Heart left ventricle (tissue), 16 donors: ENCODE results near the gene PLCB4. TPM values are rescaled to one million over a fixed set of nuclear protein-coding genes. Genes with fewer than 3 reads are reported as not detected.

Experiments used
- ATAC-seq, 4 donors: fragments of 200-7000 bp; cut with Tn5 transposase; one replicate each; pipeline ENCODE4 v1.9.1; 2020 to 2022; ENCODE audit warnings: moderate library complexity in 4 of 4, mild to moderate bottlenecking in 3 of 4, moderate number of reproducible peaks in 1 of 4
- DNase-seq, 5 donors: peaks; one replicate each; pipeline ENCODE4 v3.0.0-alpha.2; 2020
- H3K27ac ChIP-seq, 12 donors: fragments of 200-600 bp; sonication (generic) in 4 of 12; one replicate each; pipeline versions ENCODE4 v1.5.0 to v1.8.0; 2016 to 2022; ENCODE audit warnings: mild to moderate bottlenecking in 2 of 12
- H3K27me3 ChIP-seq, 9 donors: fragments of 200-600 bp; sonication (generic) in 2 of 9; one replicate each; pipeline versions ENCODE4 v1.5.1 to v1.8.0; 2016 to 2022; ENCODE audit warnings: mild to moderate bottlenecking in 3 of 9
- H3K36me3 ChIP-seq, 9 donors: fragments of 200-600 bp; sonication (generic) in 2 of 9; one replicate each; pipeline versions ENCODE4 v1.5.0 to v1.8.0; 2018 to 2022; ENCODE audit warnings: mild to moderate bottlenecking in 2 of 9
- H3K4me1 ChIP-seq, 12 donors: fragments of 200-600 bp; sonication (generic) in 4 of 12; one replicate each; pipeline versions ENCODE4 v1.5.0 to v1.8.0; 2016 to 2022; ENCODE audit warnings: mild to moderate bottlenecking in 3 of 12
- H3K4me3 ChIP-seq, 12 donors: fragments of 200-600 bp; sonication (generic) in 4 of 12; one replicate each; pipeline versions ENCODE4 v1.5.0 to v1.8.0; 2017 to 2022; ENCODE audit warnings: mild to moderate bottlenecking in 9 of 12, moderate library complexity in 4 of 12
- H3K9me3 ChIP-seq, 12 donors: fragments of 200-600 bp; sonication (generic) in 4 of 12; one replicate each; pipeline versions ENCODE4 v1.5.0 to v1.8.0; 2016 to 2022; ENCODE audit warnings: mild to moderate bottlenecking in 1 of 12
- POLR2A ChIP-seq, 2 donors: fragments of 450-650 bp; IDR thresholded peaks; one replicate each; pipeline ENCODE4 v1.6.1; 2017; ENCODE audit warnings: antibody characterized with exemption in 2 of 2, mild to moderate bottlenecking in 2 of 2, moderate library complexity in 2 of 2
- WGBS, 4 donors: extraction: QIAGEN DNeasy Blood & Tissue Kit in 2 of 4; methylation state at CpG; one replicate each; pipeline versions ENCODE4 v1.1.5 to v1.1.7; 2013 to 2018; 5-methylcytosine and 5-hydroxymethylcytosine counted together
- intact Hi-C, 10 donors: fragments of 100-400 bp; cut with DNase I; formaldehyde crosslinking; loops; one replicate each; pipeline versions ENCODE4 v1.11.1 to v1.14.2; 2022
- polyA plus RNA-seq, 2 donors: library from polyadenylated mRNA; stranded (reverse); fragments of 200-250 nt; gene quantifications; one replicate each; pipeline ENCODE4 v1.2.3, GENCODE V29; 2013
- total RNA-seq, 9 donors: library from RNA; depleted of rRNA in 2 of 9; stranded (reverse); fragments of >200 nt in 2 of 9; fragmentation: NEBNext Ultra II Directional in 3 of 9; extraction: Animal tissue kit (Norgen Biotek cat#: 25700) in 3 of 9; gene quantifications; one replicate each; pipeline versions ENCODE4 v1.1.0 to v1.2.4, GENCODE V29; 2016 to 2023
- TF ChIP-seq, protein P1 (sequence below), 12 donors: fragments of 200-600 bp; sonication (generic) in 4 of 12; IDR thresholded peaks; one replicate each; pipeline versions ENCODE4 v1.5.0 to v1.8.0; 2018 to 2022; ENCODE audit warnings: antibody characterized with exemption in 12 of 12, mild to moderate bottlenecking in 5 of 12
- donor health status: ischemic (EF 13 %, LVEDD 7.1; RV severe dilation, severe dysfunction).
- donor health status: healthy with polysubstance abuse.
- donor health status: DM: no; HTN: yes; CAD: no.
- donor health status: DM: no; HTN: no; CAD: no.
- donor health status: ischemic (EF 25% LVEDD 6.9; RV normal size, moderate dysfunction).
- donor health status: ischemic (EF 25% LVEDD 5.7; RV mildly dilated, moderate dysfunction).
- donor health status: healthy.
- donor health status: DM: yes; HTN: yes; CAD: no.
- donor health status: ischemic (EF 35%, LVEDD 5.7; RV mildly dilated, moderate dysfunction).
- donor health status: nonischemic (EF 11% LVEDD 7.7; RV severe dilation, severe dysfunction).
- donor health status: DM: yes; HTN: yes; CAD: no.
- donor health status: PGD.
- donor health status: ischemic (EF 29% LVEDD 5.4; RV normal size, mild dysfunction).
- donor health status: nonischemic (EF 23%, LVEDD 6.1; RV moderate dilation, normal function).

Gene PLCB4
- total and polyA plus RNA-seq, 11 donors, result 8.4 to 31.8 (median 18.5) TPM

DNA sequence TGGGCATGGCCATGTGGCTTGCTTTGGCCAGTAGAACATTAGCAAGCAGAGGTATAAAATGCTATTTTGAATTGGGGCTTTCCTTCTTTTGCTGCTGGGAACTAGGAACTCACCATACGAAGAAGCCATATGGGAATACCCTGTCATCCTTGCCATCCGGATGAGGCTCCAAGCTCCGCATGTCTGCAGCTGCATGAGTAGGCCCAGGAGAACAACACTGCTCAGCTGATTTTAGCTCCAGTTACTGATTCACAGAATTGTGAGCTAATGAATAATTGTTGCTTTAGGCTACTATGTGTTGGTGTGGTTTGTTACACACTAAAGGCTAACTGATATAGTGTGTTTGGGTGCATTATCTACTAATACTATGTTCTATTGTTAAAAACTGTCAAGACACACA, 2.7 kb upstream of the PLCB4 start:
- peak overlapping the region in 3 of 12 donors; percentile 92 to 98 (median 97) for H3K27ac ChIP-seq

DNA sequence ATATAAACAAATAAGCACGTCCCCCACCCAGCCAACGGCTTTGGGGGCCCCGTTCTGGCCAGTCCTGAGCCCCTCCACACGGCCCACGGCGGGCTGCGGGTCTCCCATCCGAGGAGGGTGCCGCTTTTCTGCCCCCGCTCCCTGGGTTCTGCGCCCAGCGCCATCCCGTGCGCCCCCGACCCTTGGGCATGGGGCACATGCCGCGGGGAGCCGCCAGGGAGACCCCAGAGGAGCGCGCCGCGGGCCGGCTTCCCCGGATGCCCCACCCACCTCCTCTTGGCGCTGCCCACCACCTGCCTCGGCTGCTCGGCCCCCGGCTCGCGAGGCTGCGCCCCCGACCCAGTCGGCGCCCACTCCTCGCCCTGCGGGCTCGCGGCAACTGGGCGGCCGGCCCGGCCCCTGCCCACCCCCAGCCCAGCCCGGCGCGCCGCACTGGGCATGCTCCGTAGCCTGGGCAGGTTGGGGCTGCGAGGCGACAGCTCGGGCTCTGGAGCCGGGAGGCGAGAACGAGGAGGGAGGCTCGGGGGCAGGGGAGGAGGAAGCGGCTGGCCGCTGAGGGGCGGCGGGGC, 570 bp upstream of the PLCB4 start:
- Histone ChIP-seq H3K4me1 (peaks cover 0 to 45% (median 30%) of the 10 kb centered on the region in 12 donors), H3K36me3 (no peaks in the 10 kb centered on the region), H3K9me3 (no peaks in the 10 kb centered on the region), H3K4me3 (peak overlapping the region; percentile 68 to 95 (median 90)), H3K27ac (peak overlapping the region; percentile 68 to 98 (median 94)), H3K27me3 (peaks cover 0 to 22% (median 0%) of the 10 kb centered on the region in 9 donors)
- WGBS, 4 donors, result 0 to 1% (median 1%) methylated on average over 16 to 57 of the region's 57 CpGs
- DNase-seq (peak; percentile 66 to 84 (median 78)), ATAC-seq (peak; percentile 52 to 86 (median 70))
- TF ChIP-seq, protein P1, sequence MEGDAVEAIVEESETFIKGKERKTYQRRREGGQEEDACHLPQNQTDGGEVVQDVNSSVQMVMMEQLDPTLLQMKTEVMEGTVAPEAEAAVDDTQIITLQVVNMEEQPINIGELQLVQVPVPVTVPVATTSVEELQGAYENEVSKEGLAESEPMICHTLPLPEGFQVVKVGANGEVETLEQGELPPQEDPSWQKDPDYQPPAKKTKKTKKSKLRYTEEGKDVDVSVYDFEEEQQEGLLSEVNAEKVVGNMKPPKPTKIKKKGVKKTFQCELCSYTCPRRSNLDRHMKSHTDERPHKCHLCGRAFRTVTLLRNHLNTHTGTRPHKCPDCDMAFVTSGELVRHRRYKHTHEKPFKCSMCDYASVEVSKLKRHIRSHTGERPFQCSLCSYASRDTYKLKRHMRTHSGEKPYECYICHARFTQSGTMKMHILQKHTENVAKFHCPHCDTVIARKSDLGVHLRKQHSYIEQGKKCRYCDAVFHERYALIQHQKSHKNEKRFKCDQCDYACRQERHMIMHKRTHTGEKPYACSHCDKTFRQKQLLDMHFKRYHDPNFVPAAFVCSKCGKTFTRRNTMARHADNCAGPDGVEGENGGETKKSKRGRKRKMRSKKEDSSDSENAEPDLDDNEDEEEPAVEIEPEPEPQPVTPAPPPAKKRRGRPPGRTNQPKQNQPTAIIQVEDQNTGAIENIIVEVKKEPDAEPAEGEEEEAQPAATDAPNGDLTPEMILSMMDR (IDR thresholded peaks at IDR 0.05), result no peak
- peak in 1 of 2 donors; percentile 21 for TF ChIP-seq POLR2A (IDR thresholded peaks at IDR 0.05)
- intact Hi-C loops, result loop anchor here in 9 of 10 donors (5.0 to 10.0 kb wide), 9 partner anchors 64 to 289 kb away; no protein-coding TSS in a partner anchor

More for the DNA sequence above, 2.7 kb upstream of the PLCB4 start:
- TF ChIP-seq, protein P1 (IDR thresholded peaks at IDR 0.05), result no peak
- no peak for TF ChIP-seq POLR2A (IDR thresholded peaks at IDR 0.05)
- Histone ChIP-seq H3K9me3 (no peaks in the 10 kb centered on the region), H3K36me3 (no peaks in the 10 kb centered on the region), H3K4me3 (no peak overlapping the region), H3K27me3 (peaks cover 0 to 22% (median 0%) of the 10 kb centered on the region in 9 donors), H3K4me1 (peaks cover 0 to 25% (median 9%) of the 10 kb centered on the region in 12 donors)
- 65 to 81% (median 79%) methylated on average over 3 of the region's 3 CpGs for WGBS, 4 donors
- intact Hi-C loops, result loop anchor here (2.0 to 10.0 kb wide), 11 partner anchors 61 to 291 kb away; no protein-coding TSS in a partner anchor
- ATAC-seq (no peak), DNase-seq (peak in 1 of 5 donors; percentile 37)

DNA sequence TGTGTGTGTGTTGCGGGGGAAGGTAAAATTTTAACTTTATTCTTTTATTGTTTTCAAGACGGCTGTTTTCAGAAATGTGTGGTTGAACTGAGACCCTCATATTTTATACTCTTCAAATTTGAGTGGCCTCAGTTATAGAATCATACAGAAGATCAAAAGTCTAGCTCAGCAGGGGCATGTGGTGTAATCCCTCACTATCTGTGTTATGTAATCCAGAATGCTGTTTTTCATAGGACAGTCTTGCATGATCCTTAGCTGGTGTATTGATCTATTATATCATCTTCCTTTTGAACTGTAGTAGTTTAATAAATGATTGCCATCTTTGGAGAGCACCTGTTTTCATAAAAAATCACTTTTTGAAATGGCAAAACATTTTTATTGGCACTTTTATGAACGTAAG, 1.4 kb downstream of the PLCB4 start:
- peak overlapping the region in 6 of 12 donors; percentile 8 to 98 (median 94) for H3K27ac ChIP-seq
- ATAC-seq (no peak), DNase-seq (no peak)
- intact Hi-C loops, result loop anchor here in 9 of 10 donors (5.0 to 10.0 kb wide), 7 partner anchors 42 to 284 kb away; no protein-coding TSS in a partner anchor
- H3K4me3 ChIP-seq, result peak overlapping the region in 10 of 12 donors; percentile 73 to 95 (median 90)
- WGBS, 4 donors, result 66 to 75% (median 68%) methylated on average over 3 of the region's 3 CpGs
- peaks cover 0 to 22% (median 0%) of the 10 kb centered on the region in 9 donors for H3K27me3 ChIP-seq
- no peaks in the 10 kb centered on the region for H3K36me3 ChIP-seq
- H3K9me3 ChIP-seq, result no peaks in the 10 kb centered on the region
- peaks cover 0 to 61% (median 44%) of the 10 kb centered on the region in 12 donors for H3K4me1 ChIP-seq
- TF ChIP-seq POLR2A (IDR thresholded peaks at IDR 0.05), result no peak
- TF ChIP-seq, protein P1 (IDR thresholded peaks at IDR 0.05), result no peak

DNA sequence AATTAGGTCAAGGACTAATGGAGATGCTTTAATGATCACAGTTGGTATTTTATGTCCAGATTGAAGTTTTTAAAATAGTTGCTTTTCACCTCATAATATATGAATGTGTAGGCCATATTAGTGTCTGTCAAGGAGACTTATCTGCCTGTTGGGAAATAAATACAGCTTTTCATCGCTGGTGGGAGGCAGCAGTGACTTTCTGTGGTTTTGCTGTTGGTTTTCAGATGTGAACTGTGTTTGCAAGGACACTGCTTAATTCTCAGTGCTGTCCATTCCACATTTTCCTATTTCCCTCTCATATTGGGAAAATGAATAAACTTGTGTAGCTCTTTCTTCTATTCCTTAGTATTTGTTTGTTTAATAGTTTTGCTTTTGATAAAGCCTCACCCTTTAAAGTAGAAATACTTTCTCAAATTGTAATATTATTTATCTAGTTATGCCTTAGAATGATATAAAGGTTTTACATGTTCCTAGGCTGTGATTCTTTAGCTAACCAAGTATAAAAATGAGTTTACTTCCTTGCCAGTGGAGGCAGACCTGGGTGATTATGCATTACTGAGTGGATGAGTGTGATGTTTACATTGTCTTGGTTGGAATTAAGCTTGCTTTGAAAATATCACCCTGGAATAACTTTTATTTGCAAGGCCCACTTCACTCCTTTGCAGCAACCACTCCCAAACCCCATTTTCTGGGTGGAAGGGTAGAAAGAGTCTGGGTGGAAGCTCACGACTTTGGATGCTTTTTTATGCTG, 3.3 kb downstream of the PLCB4 start:
- 52 to 59% (median 57%) methylated on average over 2 of the region's 2 CpGs for WGBS, 4 donors
- Histone ChIP-seq H3K9me3 (no peaks in the 10 kb centered on the region), H3K27me3 (peaks cover 0 to 22% (median 0%) of the 10 kb centered on the region in 9 donors), H3K4me1 (peaks cover 0 to 79% (median 50%) of the 10 kb centered on the region in 12 donors), H3K4me3 (peak overlapping the region in 2 of 12 donors; percentile 1 to 10), H3K36me3 (no peaks in the 10 kb centered on the region), H3K27ac (peak overlapping the region in 10 of 12 donors; percentile 2 to 98 (median 25))
- ATAC-seq, result no peak
- intact Hi-C loops, result loop anchor here in 9 of 10 donors (5.0 to 10.0 kb wide), 7 partner anchors 40 to 283 kb away; no protein-coding TSS in a partner anchor
- DNase-seq, result no peak
- no peak for TF ChIP-seq POLR2A (IDR thresholded peaks at IDR 0.05)
- TF ChIP-seq, protein P1 (IDR thresholded peaks at IDR 0.05), result no peak
